ENCODE data around the gene CYB5R4. TPM values are rescaled to one million over a fixed set of nuclear protein-coding genes. Genes with fewer than 3 reads are reported as not detected.

CYB5R4 gene
- total RNA-seq, 2 donors from 2014 or later: 4.0 to 9.6 TPM

GRCh38 chr6:83846291-83846690 is 13.2 kb upstream of the CYB5R4 start:
- Histone ChIP-seq H3K4me3 (no peak overlapping the region), H3K27ac (no peak overlapping the region), H3K36me3 (replicated peaks in 1 of 2; ENCODE audit: insufficient read depth in 1 of 2, low read depth in 2 of 2) (no peaks in the 10 kb centered on the region), H3K4me1 (no peaks in the 10 kb centered on the region), H3K9me3 (no peaks in the 10 kb centered on the region), H3K27me3 (no peaks in the 10 kb centered on the region)
- 18 to 40% methylated on average over 1 of the region's 1 CpG for whole genome bisulfite sequencing, 2 donors
- ATAC-seq: no peak
- no peak for TF ChIP-seq POLR2A (IDR thresholded peaks at IDR 0.05)
- intact Hi-C loops (cut with DNase I): no loop called here
- no peak for DNase-seq

- Histone ChIP-seq H3K9me3 (no peaks in the 10 kb centered on the region), H3K27me3 (no peaks in the 10 kb centered on the region), H3K27ac (no peak overlapping the region), H3K36me3 (replicated peaks in 1 of 2; ENCODE audit: insufficient read depth in 1 of 2, low read depth in 2 of 2) (no peaks in the 10 kb centered on the region), H3K4me3 (no peak overlapping the region), H3K4me1 (no peaks in the 10 kb centered on the region)
- TF ChIP-seq POLR2A (IDR thresholded peaks at IDR 0.05) (no peak), CTCF (IDR thresholded peaks at IDR 0.05) (no peak)
- ATAC-seq (no peak), DNase-seq (no peak)
- intact Hi-C loops (cut with DNase I): no loop called here
Observed at GRCh38 chr6:83847179-83847578, 12.3 kb upstream of the CYB5R4 start.

- TF ChIP-seq POLR2A (IDR thresholded peaks at IDR 0.05) (no peak), CTCF (IDR thresholded peaks at IDR 0.05) (no peak)
- H3K4me3 ChIP-seq: no peak overlapping the region
- no peaks in the 10 kb centered on the region for H3K36me3 ChIP-seq (replicated peaks in 1 of 2; ENCODE audit: insufficient read depth in 1 of 2, low read depth in 2 of 2)
- WGBS, 2 donors: 66 to 68% methylated on average over 2 of the region's 2 CpGs
- H3K4me1 ChIP-seq: peaks cover 15% of the 10 kb centered on the region
- H3K27ac ChIP-seq: no peak overlapping the region
- intact Hi-C loops (cut with DNase I): no loop called here
- ATAC-seq (no peak), DNase-seq (no peak)
- no peaks in the 10 kb centered on the region for H3K27me3 ChIP-seq
- H3K9me3 ChIP-seq: no peaks in the 10 kb centered on the region
Observed at GRCh38 chr6:83849127-83849526, 10.4 kb upstream of the CYB5R4 start.

GRCh38 chr6:83849610-83850009 is 9.9 kb upstream of the CYB5R4 start:
- ATAC-seq (no peak), DNase-seq (no peak)
- H3K27me3 ChIP-seq: no peaks in the 10 kb centered on the region
- H3K27ac ChIP-seq: no peak overlapping the region
- H3K4me1 ChIP-seq: peaks cover 15% of the 10 kb centered on the region
- intact Hi-C loops (cut with DNase I): no loop called here
- H3K36me3 ChIP-seq (replicated peaks in 1 of 2; ENCODE audit: insufficient read depth in 1 of 2, low read depth in 2 of 2): no peaks in the 10 kb centered on the region
- H3K9me3 ChIP-seq: no peaks in the 10 kb centered on the region
- TF ChIP-seq POLR2A (IDR thresholded peaks at IDR 0.05) (no peak), CTCF (IDR thresholded peaks at IDR 0.05) (no peak)
- 62 to 65% methylated on average over 3 of the region's 3 CpGs for WGBS, 2 donors
- H3K4me3 ChIP-seq: no peak overlapping the region

GRCh38 chr6:83852528-83853177 is 6.8 kb upstream of the CYB5R4 start:
- WGBS, 2 donors: 8 to 9% methylated on average over 16 of the region's 16 CpGs
- Histone ChIP-seq H3K4me3 (no peak overlapping the region), H3K36me3 (replicated peaks in 1 of 2; ENCODE audit: insufficient read depth in 1 of 2, low read depth in 2 of 2) (no peaks in the 10 kb centered on the region), H3K27ac (no peak overlapping the region), H3K9me3 (no peaks in the 10 kb centered on the region), H3K4me1 (peaks cover 15% of the 10 kb centered on the region), H3K27me3 (no peaks in the 10 kb centered on the region)
- TF ChIP-seq CTCF (IDR thresholded peaks at IDR 0.05): no peak
- TF ChIP-seq POLR2A (IDR thresholded peaks at IDR 0.05): no peak
- DNase-seq: no peak
- ATAC-seq: no peak
- intact Hi-C loops (cut with DNase I): no loop called here
